Thymus (tissue), 11 donors: ENCODE measurements around the gene PCBP3. TPM values are rescaled to one million over a fixed set of nuclear protein-coding genes. Genes with fewer than 3 reads are reported as not detected.
A peak's percentile ranks its signal among the peaks of the same experiment; 100 is the strongest.
"Not testable (repeated sequence)": the region's sequence is repeated elsewhere in the genome, so short reads cannot be mapped to it uniquely, and the experiment has no call there.

ENCODE experiments used
- DNase-seq, 9 donors: peaks; one replicate each; pipeline ENCODE4 v3.0.0-alpha.2; 2013; ENCODE audit warnings: low spot score in 9 of 9, low read depth in 6 of 9, missing footprints in 1 of 9
- H3K27ac ChIP-seq, 2 donors: one replicate each; pipeline ENCODE4 v1.5.1; 2013; ENCODE audit warnings: control low read depth in 1 of 2, low read depth in 1 of 2, low read length in 1 of 2, mild to moderate bottlenecking in 1 of 2, moderate library complexity in 1 of 2
- H3K27me3 ChIP-seq, 2 donors: one replicate each; pipeline ENCODE4 v1.5.1; 2013; ENCODE audit warnings: low read length in 1 of 2; ENCODE audit not compliant: control insufficient read depth in 2 of 2, insufficient read depth in 1 of 2
- H3K36me3 ChIP-seq, 2 donors: one replicate each; pipeline ENCODE4 v1.5.1; 2013; ENCODE audit warnings: low read length in 1 of 2, mild to moderate bottlenecking in 1 of 2, moderate library complexity in 1 of 2; ENCODE audit not compliant: control insufficient read depth in 2 of 2, insufficient read depth in 2 of 2
- H3K4me1 ChIP-seq, 2 donors: one replicate each; pipeline ENCODE4 v1.5.1; 2013; ENCODE audit warnings: low read length in 2 of 2; ENCODE audit not compliant: control insufficient read depth in 2 of 2, insufficient read depth in 2 of 2
- H3K4me3 ChIP-seq, 2 donors: one replicate each; pipeline ENCODE4 v1.5.1; 2013; ENCODE audit warnings: low read length in 2 of 2, control low read depth in 1 of 2, mild to moderate bottlenecking in 1 of 2
- H3K9me3 ChIP-seq, 2 donors: one replicate each; pipeline ENCODE4 v1.5.1; 2013; ENCODE audit warnings: low read length in 1 of 2, mild to moderate bottlenecking in 1 of 2; ENCODE audit not compliant: control insufficient read depth in 2 of 2, insufficient read depth in 1 of 2
- WGBS: extraction: QIAGEN DNeasy Blood & Tissue Kit; methylation state at CpG from one replicate; pipeline ENCODE4 v1.1.7; 2013; 5-methylcytosine and 5-hydroxymethylcytosine counted together
- polyA plus RNA-seq: library from polyadenylated mRNA; stranded (reverse); fragments of 200-250 nt; gene quantifications from one replicate; pipeline ENCODE4 v1.2.3, GENCODE V29; 2013
- total RNA-seq: library from RNA; stranded (reverse); fragments of 120-200 nt; gene quantifications from one replicate; pipeline ENCODE4 v1.2.4, GENCODE V29; 2013
- donor health status: healthy.

PCBP3 gene
- total and polyA plus RNA-seq, 2 donors, result 12.8 to 44.9 TPM

GRCh38 chr21:45973475-45974072 lies 330.0 kb downstream of the PCBP3 start:
- peak overlapping the region; percentile 46 to 58 for H3K4me3 ChIP-seq
- peak; percentile 60 to 90 (median 71) for DNase-seq
- peaks cover 11 to 29% of the 10 kb centered on the region in 2 donors for H3K4me1 ChIP-seq
- H3K36me3 ChIP-seq, result no peaks in the 10 kb centered on the region
- WGBS, result under 1% methylated on average over 38 of the region's 38 CpGs
- H3K27ac ChIP-seq, result peak overlapping the region; percentile 81 to 84
- H3K9me3 ChIP-seq, result no peaks in the 10 kb centered on the region
- H3K27me3 ChIP-seq, result peaks cover 42 to 75% of the 10 kb centered on the region in 2 donors

DNA sequence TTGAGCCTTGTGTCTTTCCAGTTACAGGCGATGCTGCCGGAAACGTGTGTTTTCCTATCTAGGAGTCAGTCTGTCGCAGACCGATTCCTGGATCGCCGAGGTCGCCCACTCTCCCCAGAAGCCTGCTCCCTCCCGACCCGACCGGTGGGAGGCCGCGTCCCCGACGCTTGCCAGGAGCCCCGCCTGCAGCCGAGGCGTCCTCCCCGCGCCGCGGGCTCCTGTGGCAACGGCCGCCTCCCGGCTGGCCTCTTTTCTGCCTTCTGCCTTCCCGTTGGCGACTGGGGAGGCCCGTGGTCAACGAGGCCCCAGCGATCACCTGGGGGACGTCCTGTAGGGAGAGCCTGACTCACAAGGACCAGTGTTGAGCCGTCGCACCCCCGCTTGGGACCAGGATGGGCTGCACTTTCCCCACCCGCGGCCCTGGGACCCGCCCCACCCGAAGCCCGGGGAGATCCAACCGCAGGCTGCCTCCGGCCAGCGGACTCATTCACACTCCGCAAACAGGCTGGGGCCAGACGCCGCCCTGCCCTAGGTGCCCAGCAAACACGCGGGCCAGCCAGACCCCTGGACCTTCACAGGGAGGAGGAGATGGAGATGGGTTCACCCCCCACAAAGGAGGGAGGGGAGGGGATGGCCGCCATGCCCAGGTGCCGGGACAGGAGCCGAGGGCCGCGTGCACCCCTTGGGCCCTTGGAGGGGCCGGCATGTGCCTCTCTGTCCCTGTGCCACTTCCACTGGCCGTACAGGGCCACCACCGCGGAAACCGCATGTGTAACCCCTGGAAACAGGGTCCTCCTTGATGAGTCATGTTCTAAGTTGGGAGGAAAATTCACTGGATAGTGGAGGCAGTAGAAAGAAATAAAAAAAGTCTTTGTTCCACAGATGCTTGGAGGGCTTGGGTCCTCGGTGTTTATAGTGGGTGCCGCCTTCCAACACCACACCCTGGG lies 330.8 kb downstream of the PCBP3 start:
- Histone ChIP-seq H3K36me3 (no peaks in the 10 kb centered on the region), H3K9me3 (no peaks in the 10 kb centered on the region), H3K27me3 (peaks cover 46 to 82% of the 10 kb centered on the region in 2 donors), H3K4me1 (peaks cover 11 to 29% of the 10 kb centered on the region in 2 donors), H3K4me3 (peak overlapping the region; percentile 46 to 58), H3K27ac (peak overlapping the region; percentile 81 to 84)
- WGBS, result 3% methylated on average over 59 of the region's 59 CpGs
- DNase-seq, result no peak

DNA sequence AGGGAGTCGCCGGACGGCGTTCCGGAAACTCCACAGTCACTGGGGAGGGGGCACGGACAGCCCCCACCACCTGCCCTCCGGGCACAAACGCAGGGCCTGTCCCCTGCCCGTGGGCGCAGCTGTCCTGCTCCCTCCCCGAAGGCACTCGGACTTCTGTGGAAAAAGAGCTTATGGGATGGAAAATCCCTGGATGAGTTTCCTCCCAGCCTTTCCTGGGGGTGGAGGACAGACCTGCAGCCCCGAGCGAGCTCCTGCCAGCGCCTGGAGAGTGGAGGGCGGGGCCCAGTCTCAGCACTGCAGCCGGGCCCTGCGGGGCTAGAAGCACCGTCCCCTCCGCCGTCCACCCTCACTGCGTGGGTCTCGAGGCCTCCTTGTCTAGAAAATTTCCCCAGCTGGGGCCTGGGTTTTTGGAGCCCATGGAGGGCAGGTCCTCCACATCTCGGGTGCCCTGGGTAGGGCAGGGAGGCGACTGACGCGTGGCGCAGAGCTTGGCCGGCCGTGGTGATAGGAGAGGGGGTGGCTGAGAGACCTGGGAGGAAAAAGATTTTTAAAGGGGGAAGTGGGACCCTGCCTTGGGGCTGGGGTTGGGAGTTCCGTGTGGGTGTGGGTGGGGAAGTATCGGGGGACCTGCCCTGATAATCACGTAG lies 331.6 kb downstream of the PCBP3 start:
- WGBS, result 25% methylated on average over 33 of the region's 33 CpGs
- Histone ChIP-seq H3K4me3 (no peak overlapping the region), H3K4me1 (peaks cover 11 to 29% of the 10 kb centered on the region in 2 donors), H3K36me3 (no peaks in the 10 kb centered on the region), H3K27me3 (peaks cover 48 to 86% of the 10 kb centered on the region in 2 donors), H3K9me3 (no peaks in the 10 kb centered on the region), H3K27ac (peak overlapping the region; percentile 52 to 84)
- DNase-seq, result no peak

GRCh38 chr21:45975667-45976409 lies 332.3 kb downstream of the PCBP3 start:
- Histone ChIP-seq H3K27me3 (peaks cover 48 to 82% of the 10 kb centered on the region in 2 donors), H3K4me1 (peaks cover 11 to 30% of the 10 kb centered on the region in 2 donors)
- not testable (repeated sequence) for H3K27ac ChIP-seq

DNA sequence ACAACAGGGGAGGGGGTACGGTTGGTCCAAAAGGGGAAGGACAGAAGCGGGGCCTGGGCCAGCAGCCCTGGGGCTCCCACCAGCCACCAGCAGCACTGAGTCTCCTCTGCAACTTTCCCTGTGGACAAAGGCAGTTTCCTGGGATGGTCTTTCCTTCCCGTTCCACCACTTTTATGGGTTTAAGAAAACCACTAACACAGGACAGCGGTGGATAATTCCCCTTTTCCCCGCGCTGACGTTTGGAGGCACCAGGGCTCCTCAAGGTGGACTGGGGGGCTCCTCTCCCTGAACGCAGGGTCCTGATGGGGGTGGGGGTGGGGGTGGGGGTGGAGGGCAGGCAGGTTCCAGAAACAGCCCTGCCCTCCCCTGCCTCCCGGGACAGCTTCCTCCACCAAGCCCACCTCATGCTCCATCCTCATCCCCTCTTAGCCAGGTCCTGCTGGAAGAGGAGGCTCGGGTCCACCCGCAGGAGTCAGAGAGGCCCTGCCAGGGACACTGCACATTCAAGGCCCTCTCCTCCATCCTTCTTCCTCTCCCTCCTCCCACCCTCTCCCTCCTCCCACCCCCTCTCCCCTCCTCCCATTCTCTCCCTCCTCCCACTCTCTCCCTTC lies 333.3 kb downstream of the PCBP3 start:
- no peaks in the 10 kb centered on the region for H3K36me3 ChIP-seq
- H3K4me3 ChIP-seq, result no peak overlapping the region
- peak overlapping the region in 1 of 2 donors; percentile 2 for H3K27ac ChIP-seq
- WGBS, result 44% methylated on average over 11 of the region's 11 CpGs
- no peak for DNase-seq
- no peaks in the 10 kb centered on the region for H3K9me3 ChIP-seq
- peaks cover 11 to 34% of the 10 kb centered on the region in 2 donors for H3K4me1 ChIP-seq
- H3K27me3 ChIP-seq, result peaks cover 43 to 81% of the 10 kb centered on the region in 2 donors

More at GRCh38 chr21:45975667-45976409, 332.3 kb downstream of the PCBP3 start:
- DNase-seq, H3K4me3 ChIP-seq, H3K9me3 ChIP-seq, H3K36me3 ChIP-seq: not testable (repeated sequence)
- WGBS, result 28% methylated on average over 13 of the region's 13 CpGs

DNA sequence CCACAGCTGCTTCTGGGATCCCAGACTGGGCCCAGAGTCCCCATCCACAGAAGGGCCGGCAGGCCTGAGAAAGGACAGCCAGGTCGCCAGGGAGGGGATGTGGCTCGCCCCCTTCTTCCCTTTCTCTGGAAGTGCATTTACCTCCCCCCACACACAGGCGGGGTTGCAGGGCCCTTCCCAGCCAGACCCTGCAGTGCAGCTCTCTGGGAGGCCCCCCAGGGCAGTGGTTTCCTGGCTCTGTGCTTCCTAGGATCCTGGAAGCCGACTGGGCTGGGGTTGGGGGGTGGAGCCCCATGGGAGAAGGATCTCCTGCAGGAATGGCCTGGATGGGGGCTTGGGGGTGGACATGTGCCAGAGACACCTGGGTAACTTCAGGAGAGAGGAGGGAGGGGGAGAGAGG lies 333.9 kb downstream of the PCBP3 start:
- Histone ChIP-seq H3K36me3 (no peaks in the 10 kb centered on the region), H3K27ac (peak overlapping the region in 1 of 2 donors; percentile 26), H3K27me3 (peaks cover 43 to 81% of the 10 kb centered on the region in 2 donors), H3K4me1 (peaks cover 11 to 31% of the 10 kb centered on the region in 2 donors), H3K4me3 (no peak overlapping the region), H3K9me3 (no peaks in the 10 kb centered on the region)
- no peak for DNase-seq
- WGBS, result 58% methylated on average over 5 of the region's 5 CpGs

DNA sequence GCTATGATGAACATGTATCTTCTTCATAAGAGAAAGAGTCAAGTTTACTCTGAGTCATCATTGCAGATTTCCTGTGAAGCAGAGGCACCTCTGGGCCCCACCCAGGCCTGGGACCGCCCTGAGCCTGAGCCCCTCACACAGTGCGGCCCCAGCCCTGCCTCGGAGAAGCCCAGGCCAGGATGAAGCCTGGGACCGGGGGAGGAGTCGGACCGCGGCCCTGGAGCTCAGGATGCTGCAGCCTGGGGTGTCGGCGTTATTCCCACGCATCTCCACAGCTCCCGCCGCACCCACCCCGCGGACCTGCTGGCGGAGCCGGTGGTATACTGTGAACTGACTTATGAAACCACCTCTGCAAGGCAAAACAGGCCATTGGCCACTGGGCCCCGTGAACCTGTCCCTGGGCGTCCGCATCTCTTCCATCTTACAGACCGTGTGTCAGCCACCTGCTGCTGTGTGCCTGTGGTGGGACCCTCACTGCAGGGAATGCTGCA lies 335.7 kb downstream of the PCBP3 start:
- Histone ChIP-seq H3K27ac (peak overlapping the region in 1 of 2 donors; percentile 8), H3K4me1 (peaks cover 3 to 15% of the 10 kb centered on the region in 2 donors), H3K4me3 (no peak overlapping the region), H3K27me3 (peaks cover 44 to 80% of the 10 kb centered on the region in 2 donors), H3K36me3 (no peaks in the 10 kb centered on the region), H3K9me3 (no peaks in the 10 kb centered on the region)
- no peak for DNase-seq
- WGBS, result 88% methylated on average over 20 of the region's 20 CpGs

DNA sequence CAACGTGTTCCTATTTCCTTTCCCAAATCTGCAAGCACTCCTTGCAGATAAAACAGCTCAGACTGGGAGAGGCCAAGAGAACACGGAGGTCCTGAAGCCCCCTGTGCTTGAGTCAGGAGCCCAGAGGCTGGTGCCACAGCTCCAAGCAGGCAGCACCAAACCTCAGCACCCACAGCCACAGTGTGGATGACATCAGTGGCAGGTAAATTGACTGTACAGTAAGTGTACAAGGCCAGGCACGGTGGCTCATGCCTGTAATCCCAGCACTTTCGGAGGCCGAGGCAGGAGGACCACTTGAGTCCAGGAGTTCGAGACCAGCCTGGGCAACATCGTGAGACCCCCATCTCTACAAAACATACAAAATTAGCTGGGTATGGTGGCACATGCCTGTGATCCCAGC lies 336.1 kb downstream of the PCBP3 start:
- Histone ChIP-seq H3K27ac (peak overlapping the region in 1 of 2 donors; percentile 8), H3K4me3 (no peak overlapping the region), H3K9me3 (no peaks in the 10 kb centered on the region), H3K27me3 (peaks cover 39 to 78% of the 10 kb centered on the region in 2 donors), H3K4me1 (peaks cover 0 to 10% of the 10 kb centered on the region in 2 donors), H3K36me3 (no peaks in the 10 kb centered on the region)
- no peak for DNase-seq
- 93% methylated on average over 7 of the region's 7 CpGs for WGBS
